Liver (tissue), 3 donors: ENCODE measurements around the gene LAMB1.

Source experiments
- EGR1 ChIP-seq, 2 donors: IDR thresholded peaks; 2 replicates each; pipeline ENCODE4 v1.6.1; 2016 to 2018; ENCODE audit warnings: antibody characterized with exemption in 2 of 2, low read depth in 2 of 2
- GABPA ChIP-seq, 2 donors: IDR thresholded peaks in 1 of 2; conservative IDR thresholded peaks in 1 of 2; 2 replicates each; pipeline ENCODE4 v1.6.1; 2016; ENCODE audit warnings: antibody characterized with exemption in 2 of 2, mild to moderate bottlenecking in 1 of 2, moderate library complexity in 1 of 2
- JUND ChIP-seq, 2 donors: IDR thresholded peaks; 2 replicates each; pipeline ENCODE4 v1.6.1; 2016; ENCODE audit warnings: antibody characterized with exemption in 2 of 2
- RAD21 ChIP-seq, 2 donors: IDR thresholded peaks; 2 replicates each; pipeline ENCODE4 v1.6.1; 2016; ENCODE audit warnings: antibody characterized with exemption in 2 of 2, mild to moderate bottlenecking in 2 of 2
- RXRA ChIP-seq, 2 donors: IDR thresholded peaks; 2 replicates each; pipeline ENCODE4 v1.6.1; 2017 to 2018; ENCODE audit warnings: antibody characterized with exemption in 2 of 2, mild to moderate bottlenecking in 1 of 2
- TAF1 ChIP-seq: conservative IDR thresholded peaks from 2 replicates; pipeline ENCODE4 v1.6.1; 2016; ENCODE audit warnings: antibody characterized with exemption, mild to moderate bottlenecking
- YY1 ChIP-seq: IDR thresholded peaks from 2 replicates; pipeline ENCODE4 v1.6.1; 2016; ENCODE audit warnings: antibody characterized with exemption, mild to moderate bottlenecking
- TF ChIP-seq, protein P1 (sequence below): IDR thresholded peaks from 2 replicates; pipeline ENCODE4 v1.6.1; 2016; ENCODE audit warnings: antibody characterized with exemption
- TF ChIP-seq, protein P2 (sequence below): IDR thresholded peaks from 2 replicates; pipeline ENCODE4 v1.6.1; 2016; ENCODE audit warnings: antibody characterized with exemption
- TF ChIP-seq, protein P3 (sequence below): fragments of 150-350 bp; IDR thresholded peaks from 2 replicates; pipeline ENCODE4 v1.5.1; 2017; ENCODE audit warnings: improper control_type of control experiment, low read depth, low read length; ENCODE audit not compliant: missing input control
- TF ChIP-seq, protein P4 (sequence below): IDR thresholded peaks from 2 replicates; pipeline ENCODE4 v1.6.1; 2016; ENCODE audit warnings: antibody characterized with exemption, mild to moderate bottlenecking
- TF ChIP-seq, protein P5 (sequence below): IDR thresholded peaks from 2 replicates; pipeline ENCODE4 v1.6.1; 2016; ENCODE audit warnings: antibody characterized with exemption
- donor health status: healthy.
- donor health status: healthy.

DNA sequence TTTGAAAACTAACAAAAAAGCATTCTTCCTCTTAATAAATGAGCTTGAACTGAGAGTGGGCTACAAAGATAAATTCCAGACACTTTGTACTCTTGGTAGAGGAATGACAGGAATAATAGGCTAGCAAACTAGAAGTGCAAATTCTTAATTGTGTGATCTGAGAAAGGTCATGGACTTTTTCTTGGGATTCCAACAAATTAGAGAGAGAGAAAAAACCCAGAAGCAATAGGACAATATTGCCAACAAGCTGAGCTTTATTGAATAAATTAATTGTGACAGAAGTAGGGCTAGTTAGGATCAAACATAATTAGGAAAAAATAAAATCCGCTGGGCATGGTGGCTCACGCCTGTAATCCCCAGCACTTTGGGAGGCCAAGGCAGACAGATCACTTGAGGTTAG lies 41.4 kb upstream of the LAMB1 start:
- TF ChIP-seq, protein P1, sequence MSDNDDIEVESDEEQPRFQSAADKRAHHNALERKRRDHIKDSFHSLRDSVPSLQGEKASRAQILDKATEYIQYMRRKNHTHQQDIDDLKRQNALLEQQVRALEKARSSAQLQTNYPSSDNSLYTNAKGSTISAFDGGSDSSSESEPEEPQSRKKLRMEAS = no peak
- TF ChIP-seq, protein P2, sequence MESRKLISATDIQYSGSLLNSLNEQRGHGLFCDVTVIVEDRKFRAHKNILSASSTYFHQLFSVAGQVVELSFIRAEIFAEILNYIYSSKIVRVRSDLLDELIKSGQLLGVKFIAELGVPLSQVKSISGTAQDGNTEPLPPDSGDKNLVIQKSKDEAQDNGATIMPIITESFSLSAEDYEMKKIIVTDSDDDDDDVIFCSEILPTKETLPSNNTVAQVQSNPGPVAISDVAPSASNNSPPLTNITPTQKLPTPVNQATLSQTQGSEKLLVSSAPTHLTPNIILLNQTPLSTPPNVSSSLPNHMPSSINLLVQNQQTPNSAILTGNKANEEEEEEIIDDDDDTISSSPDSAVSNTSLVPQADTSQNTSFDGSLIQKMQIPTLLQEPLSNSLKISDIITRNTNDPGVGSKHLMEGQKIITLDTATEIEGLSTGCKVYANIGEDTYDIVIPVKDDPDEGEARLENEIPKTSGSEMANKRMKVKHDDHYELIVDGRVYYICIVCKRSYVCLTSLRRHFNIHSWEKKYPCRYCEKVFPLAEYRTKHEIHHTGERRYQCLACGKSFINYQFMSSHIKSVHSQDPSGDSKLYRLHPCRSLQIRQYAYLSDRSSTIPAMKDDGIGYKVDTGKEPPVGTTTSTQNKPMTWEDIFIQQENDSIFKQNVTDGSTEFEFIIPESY = no peak
- no peak for TF ChIP-seq YY1
- no peak for TF ChIP-seq GABPA (IDR thresholded peaks at IDR 0.05 in 1 of 2, conservative IDR thresholded peaks at IDR 0.05 in 1 of 2)
- TF ChIP-seq, protein P3, sequence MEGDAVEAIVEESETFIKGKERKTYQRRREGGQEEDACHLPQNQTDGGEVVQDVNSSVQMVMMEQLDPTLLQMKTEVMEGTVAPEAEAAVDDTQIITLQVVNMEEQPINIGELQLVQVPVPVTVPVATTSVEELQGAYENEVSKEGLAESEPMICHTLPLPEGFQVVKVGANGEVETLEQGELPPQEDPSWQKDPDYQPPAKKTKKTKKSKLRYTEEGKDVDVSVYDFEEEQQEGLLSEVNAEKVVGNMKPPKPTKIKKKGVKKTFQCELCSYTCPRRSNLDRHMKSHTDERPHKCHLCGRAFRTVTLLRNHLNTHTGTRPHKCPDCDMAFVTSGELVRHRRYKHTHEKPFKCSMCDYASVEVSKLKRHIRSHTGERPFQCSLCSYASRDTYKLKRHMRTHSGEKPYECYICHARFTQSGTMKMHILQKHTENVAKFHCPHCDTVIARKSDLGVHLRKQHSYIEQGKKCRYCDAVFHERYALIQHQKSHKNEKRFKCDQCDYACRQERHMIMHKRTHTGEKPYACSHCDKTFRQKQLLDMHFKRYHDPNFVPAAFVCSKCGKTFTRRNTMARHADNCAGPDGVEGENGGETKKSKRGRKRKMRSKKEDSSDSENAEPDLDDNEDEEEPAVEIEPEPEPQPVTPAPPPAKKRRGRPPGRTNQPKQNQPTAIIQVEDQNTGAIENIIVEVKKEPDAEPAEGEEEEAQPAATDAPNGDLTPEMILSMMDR = no peak
- TF ChIP-seq, protein P4, sequence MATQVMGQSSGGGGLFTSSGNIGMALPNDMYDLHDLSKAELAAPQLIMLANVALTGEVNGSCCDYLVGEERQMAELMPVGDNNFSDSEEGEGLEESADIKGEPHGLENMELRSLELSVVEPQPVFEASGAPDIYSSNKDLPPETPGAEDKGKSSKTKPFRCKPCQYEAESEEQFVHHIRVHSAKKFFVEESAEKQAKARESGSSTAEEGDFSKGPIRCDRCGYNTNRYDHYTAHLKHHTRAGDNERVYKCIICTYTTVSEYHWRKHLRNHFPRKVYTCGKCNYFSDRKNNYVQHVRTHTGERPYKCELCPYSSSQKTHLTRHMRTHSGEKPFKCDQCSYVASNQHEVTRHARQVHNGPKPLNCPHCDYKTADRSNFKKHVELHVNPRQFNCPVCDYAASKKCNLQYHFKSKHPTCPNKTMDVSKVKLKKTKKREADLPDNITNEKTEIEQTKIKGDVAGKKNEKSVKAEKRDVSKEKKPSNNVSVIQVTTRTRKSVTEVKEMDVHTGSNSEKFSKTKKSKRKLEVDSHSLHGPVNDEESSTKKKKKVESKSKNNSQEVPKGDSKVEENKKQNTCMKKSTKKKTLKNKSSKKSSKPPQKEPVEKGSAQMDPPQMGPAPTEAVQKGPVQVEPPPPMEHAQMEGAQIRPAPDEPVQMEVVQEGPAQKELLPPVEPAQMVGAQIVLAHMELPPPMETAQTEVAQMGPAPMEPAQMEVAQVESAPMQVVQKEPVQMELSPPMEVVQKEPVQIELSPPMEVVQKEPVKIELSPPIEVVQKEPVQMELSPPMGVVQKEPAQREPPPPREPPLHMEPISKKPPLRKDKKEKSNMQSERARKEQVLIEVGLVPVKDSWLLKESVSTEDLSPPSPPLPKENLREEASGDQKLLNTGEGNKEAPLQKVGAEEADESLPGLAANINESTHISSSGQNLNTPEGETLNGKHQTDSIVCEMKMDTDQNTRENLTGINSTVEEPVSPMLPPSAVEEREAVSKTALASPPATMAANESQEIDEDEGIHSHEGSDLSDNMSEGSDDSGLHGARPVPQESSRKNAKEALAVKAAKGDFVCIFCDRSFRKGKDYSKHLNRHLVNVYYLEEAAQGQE = no peak
- TF ChIP-seq TAF1 = no peak
- no peak for TF ChIP-seq RAD21 (IDR thresholded peaks at IDR 0.05)
- no peak for TF ChIP-seq JUND (IDR thresholded peaks at IDR 0.05)
- TF ChIP-seq, protein P5, sequence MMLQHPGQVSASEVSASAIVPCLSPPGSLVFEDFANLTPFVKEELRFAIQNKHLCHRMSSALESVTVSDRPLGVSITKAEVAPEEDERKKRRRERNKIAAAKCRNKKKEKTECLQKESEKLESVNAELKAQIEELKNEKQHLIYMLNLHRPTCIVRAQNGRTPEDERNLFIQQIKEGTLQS = no peak
- no peak for TF ChIP-seq RXRA (IDR thresholded peaks at IDR 0.05)
- TF ChIP-seq EGR1 (IDR thresholded peaks at IDR 0.05; ENCODE audit: low read depth in 2 of 2) = no peak
